ENCODE measurements around the gene SGIP1.

The SGIP1 gene

GRCh38 chr1:66533804-66534740, at the start of gene SGIP1:
SGIP1 (plus strand) TSS chr1:66534153; CDS start chr1:66534359, 206 bp downstream.
- no peak for DNase-seq (ENCODE audit: low read depth in 2 of 3, low spot score in 2 of 3)

GRCh38 chr1:66489151-66489550, 44.8 kb upstream of the SGIP1 start:
- DNase-seq (ENCODE audit: low read depth in 2 of 3, low spot score in 2 of 3), result no peak

- DNase-seq (ENCODE audit: low read depth in 2 of 3, low spot score in 2 of 3), result no peak
Measured at GRCh38 chr1:66489972-66490601, 43.9 kb upstream of the SGIP1 start.

- DNase-seq (ENCODE audit: low read depth in 2 of 3, low spot score in 2 of 3), result no peak
Measured at GRCh38 chr1:66490816-66491215, 43.1 kb upstream of the SGIP1 start.

GRCh38 chr1:66492424-66492823, 41.5 kb upstream of the SGIP1 start:
- no peak for DNase-seq (ENCODE audit: low read depth in 2 of 3, low spot score in 2 of 3)

- DNase-seq (ENCODE audit: low read depth in 2 of 3, low spot score in 2 of 3), result no peak
Measured at GRCh38 chr1:66493731-66494130, 40.2 kb upstream of the SGIP1 start.

- no peak for DNase-seq (ENCODE audit: low read depth in 2 of 3, low spot score in 2 of 3)
Measured at GRCh38 chr1:66494482-66494881, 39.5 kb upstream of the SGIP1 start.

- DNase-seq (ENCODE audit: low read depth in 2 of 3, low spot score in 2 of 3), result no peak
Measured at GRCh38 chr1:66495495-66495894, 38.5 kb upstream of the SGIP1 start.

- DNase-seq (ENCODE audit: low read depth in 2 of 3, low spot score in 2 of 3), result no peak
Measured at GRCh38 chr1:66497910-66498309, 36.0 kb upstream of the SGIP1 start.

- DNase-seq (ENCODE audit: low read depth in 2 of 3, low spot score in 2 of 3), result no peak
Measured at GRCh38 chr1:66500301-66500700, 33.7 kb upstream of the SGIP1 start.

- DNase-seq (ENCODE audit: low read depth in 2 of 3, low spot score in 2 of 3), result no peak
Measured at GRCh38 chr1:66502086-66502485, 31.9 kb upstream of the SGIP1 start.

GRCh38 chr1:66503841-66504470, 30.0 kb upstream of the SGIP1 start:
- DNase-seq (ENCODE audit: low read depth in 2 of 3, low spot score in 2 of 3), result no peak

- no peak for DNase-seq (ENCODE audit: low read depth in 2 of 3, low spot score in 2 of 3)
Measured at GRCh38 chr1:66505671-66506392, 28.1 kb upstream of the SGIP1 start.

- DNase-seq (ENCODE audit: low read depth in 2 of 3, low spot score in 2 of 3), result no peak
Measured at GRCh38 chr1:66506393-66506687, 27.6 kb upstream of the SGIP1 start.

- no peak for DNase-seq (ENCODE audit: low read depth in 2 of 3, low spot score in 2 of 3)
Measured at GRCh38 chr1:66506991-66507390, 27.0 kb upstream of the SGIP1 start.

GRCh38 chr1:66510407-66510806, 23.5 kb upstream of the SGIP1 start:
- no peak for DNase-seq (ENCODE audit: low read depth in 2 of 3, low spot score in 2 of 3)

- DNase-seq (ENCODE audit: low read depth in 2 of 3, low spot score in 2 of 3), result no peak
Measured at GRCh38 chr1:66511118-66511517, 22.8 kb upstream of the SGIP1 start.

- no peak for DNase-seq (ENCODE audit: low read depth in 2 of 3, low spot score in 2 of 3)
Measured at GRCh38 chr1:66517959-66518358, 16.0 kb upstream of the SGIP1 start.

GRCh38 chr1:66518654-66519053, 15.3 kb upstream of the SGIP1 start:
- no peak for DNase-seq (ENCODE audit: low read depth in 2 of 3, low spot score in 2 of 3)

GRCh38 chr1:66519992-66520391, 14.0 kb upstream of the SGIP1 start:
- no peak for DNase-seq (ENCODE audit: low read depth in 2 of 3, low spot score in 2 of 3)

GRCh38 chr1:66520655-66521054, 13.3 kb upstream of the SGIP1 start:
- DNase-seq (ENCODE audit: low read depth in 2 of 3, low spot score in 2 of 3), result no peak
